NCI-H1694 treated with DMSO at 0.1 percent for 48 hours (cell line): ENCODE measurements around the gene CYP4V2.

Source experiments
- DNase-seq: peaks from one replicate; lab custom pipeline; 2025; lab: John Stamatoyannopoulos, UW

Gene CYP4V2

DNA sequence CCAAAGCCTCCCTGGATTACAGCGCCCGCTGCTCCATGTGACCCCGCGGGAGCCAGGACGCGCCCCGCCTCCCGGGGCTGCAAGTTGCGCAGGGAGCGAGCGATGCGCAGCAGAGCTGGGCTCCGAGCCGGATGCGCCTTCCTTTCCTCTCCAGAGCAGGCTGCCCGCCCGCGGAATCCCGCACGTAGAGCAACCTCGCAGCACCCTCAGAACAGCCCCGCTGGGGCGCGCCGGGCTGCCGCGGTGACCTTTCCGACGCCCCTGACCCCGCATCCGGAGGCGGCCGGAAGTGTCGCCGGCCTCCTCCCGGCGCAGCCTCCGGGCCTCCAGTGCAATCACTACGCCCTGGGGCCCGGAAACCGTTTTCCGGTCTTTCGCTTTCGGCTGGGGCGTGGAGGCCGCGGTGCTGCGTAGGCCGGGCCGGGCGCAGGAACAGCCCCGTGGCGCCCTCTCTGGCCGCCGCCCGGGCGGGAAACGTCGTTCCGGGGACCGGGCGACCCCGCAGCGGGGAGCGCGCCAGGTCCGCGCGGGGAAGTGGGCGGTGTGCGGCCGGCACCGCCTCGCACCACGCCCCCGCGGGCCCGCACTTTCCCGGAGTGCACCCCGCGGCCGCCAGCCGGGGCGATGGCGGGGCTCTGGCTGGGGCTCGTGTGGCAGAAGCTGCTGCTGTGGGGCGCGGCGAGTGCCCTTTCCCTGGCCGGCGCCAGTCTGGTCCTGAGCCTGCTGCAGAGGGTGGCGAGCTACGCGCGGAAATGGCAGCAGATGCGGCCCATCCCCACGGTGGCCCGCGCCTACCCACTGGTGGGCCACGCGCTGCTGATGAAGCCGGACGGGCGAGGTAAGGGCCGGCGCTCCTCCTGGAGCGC lies at the start of gene CYP4V2:
TSS of gene CYP4V2 (plus strand) at position 368 of the 866 bp plus-strand sequence. CDS start at position 625, 257 bp downstream.
- no peak for DNase-seq

DNA sequence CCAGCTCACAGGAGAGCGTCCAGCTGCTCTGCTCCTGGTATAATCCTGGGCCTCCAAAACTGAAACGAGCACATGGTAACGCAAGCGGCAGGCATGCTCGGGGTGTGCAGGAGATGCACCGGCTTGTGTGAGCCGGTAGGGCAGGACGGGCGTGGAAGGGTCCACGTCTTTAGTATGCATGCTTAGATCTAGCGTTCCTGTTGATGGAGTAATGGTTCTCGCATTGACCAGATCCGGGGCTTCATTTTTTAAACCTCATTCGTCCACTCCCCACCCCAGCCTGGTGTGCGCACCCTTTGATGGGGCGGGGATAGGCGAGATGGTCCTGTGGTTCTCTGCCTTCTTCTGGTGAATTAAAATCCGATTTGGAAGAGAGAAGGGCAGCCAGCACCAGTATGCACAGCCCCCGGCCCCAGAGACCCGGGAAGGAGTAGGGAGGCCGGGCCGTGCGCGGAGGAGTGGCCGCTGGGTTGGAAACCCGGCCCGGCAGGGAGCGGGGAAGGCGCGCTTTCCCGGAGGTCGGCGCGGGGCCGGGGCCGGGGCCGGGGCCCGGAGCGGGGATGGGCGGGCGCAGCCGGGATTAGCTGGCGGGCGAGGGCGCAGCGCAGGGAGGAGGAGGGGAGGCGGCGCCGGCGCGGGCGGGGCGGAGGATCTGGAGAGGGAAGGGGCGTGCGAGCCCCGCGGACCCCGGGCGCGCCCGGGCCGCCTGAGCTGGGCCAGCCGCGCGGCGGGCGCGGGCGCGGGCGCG lies 47.0 kb upstream of the CYP4V2 start:
- no peak for DNase-seq

DNA sequence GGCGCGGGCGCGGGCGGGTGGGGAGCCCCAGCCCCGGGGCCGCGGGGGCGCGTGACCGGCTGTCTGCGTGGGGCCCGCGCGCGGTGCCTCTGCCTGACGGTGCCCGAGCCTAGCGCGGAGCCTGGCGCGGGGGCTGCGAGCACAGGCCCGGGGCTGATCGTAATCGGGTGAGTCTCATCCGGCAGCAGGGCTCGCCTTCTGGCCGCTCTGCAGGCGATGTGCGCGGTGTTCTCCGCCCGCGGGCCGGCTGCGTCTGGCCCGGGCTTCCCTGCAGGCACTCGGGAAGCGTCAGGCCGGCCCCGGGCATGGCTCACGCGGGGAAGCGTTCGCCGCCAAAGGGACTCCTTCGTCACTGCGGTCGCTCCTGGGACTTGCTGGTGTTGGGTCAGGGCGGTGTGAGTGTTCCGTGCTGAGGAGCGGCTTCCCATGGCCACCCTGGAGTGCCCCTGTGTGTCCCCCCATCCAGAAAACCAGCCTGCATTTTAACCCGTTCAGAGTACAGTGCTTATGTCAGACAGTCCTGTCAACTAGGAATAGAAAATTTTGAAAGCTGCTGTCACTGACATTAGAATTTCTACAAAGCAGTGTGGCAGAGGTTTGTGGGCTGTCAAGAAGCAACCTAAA lies 46.3 kb upstream of the CYP4V2 start:
- no peak for DNase-seq

DNA sequence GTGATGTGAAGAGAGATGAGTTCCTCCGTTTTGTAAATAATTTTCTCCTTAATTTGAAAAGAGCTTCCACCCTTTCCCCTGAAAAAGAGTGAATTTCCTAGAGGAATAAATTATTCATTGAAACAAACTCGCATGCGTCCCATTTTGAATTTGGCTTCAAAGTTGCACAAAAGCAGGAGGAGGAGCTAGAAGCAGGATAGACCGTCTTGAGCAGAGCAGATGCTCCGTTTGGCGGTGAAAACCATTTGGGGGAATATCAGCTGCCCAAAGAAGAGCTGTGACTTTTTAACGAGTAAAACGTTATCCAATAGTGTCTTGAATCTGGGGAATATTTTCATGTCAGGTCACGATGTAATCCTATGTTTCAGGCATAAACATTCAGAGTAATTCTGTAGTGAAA lies 44.9 kb upstream of the CYP4V2 start:
- DNase-seq = no peak

DNA sequence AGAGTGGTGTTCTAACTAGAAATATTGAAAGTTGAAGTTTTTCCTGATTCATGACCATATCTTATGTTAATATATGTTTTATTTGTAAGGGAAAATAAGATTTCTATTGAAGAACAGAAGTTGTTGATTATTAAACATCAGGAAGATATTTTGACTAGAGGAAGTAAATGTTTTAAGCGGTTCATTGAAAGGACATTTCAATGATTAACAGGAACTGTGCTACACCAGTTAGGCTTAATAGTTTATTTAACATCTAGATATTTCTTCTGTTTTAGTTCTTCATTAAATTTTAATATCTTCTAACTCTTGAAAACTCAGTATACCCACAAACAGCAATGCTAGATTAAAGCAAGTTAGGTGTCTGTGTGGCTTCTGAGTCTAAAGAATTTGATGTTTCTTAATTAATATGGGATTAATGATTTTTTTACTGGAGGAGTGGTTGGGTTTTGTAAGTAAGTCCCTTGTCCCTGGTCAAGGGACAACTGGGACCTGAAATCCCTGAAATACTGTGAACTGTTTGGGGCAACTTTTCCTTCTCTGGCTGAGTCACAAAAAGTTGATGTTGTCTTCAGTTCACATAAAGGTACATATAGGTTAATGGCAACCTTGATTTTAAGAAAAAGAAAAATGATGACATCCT lies 42.9 kb upstream of the CYP4V2 start:
- no peak for DNase-seq

DNA sequence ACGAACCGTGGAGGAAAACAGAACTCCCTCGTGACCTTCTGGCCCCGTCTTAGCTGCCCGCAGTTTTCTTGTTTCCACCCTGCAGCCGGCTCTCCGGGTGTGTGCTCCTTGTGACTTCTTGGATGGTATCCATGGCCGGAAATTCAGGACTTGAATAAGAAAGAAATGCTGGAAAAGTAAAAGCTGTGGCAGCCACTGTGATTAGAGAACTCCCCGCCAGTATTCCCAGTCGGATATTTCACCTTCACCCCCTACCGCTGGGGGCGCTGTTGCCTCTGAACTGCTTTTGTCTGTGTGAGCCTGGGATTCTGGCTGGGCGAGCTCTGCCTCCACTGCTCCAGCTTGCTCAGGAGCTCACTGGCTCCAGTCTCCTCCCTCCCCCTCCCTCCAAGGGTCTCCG lies 41.5 kb upstream of the CYP4V2 start:
- DNase-seq = no peak

DNA sequence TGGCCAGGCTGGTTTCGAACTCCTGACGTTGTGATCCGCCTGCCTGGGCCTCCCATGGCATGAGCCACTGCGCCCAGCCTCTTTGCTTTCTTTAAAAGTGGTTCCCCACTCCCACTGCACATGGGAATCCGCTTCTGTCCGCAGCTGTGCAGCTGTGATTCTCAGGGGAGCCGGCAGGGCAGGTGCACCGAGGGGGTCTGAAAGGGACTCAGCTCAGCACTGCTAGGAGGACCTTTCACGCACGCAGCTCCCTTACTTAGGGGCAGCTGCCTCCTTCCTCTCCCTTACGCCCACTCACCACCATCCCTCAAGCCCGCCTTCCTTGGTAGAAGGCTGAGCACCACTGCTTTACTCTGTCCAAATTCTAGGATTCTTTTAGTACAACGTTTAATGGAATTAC lies 40.4 kb upstream of the CYP4V2 start:
- no peak for DNase-seq

DNA sequence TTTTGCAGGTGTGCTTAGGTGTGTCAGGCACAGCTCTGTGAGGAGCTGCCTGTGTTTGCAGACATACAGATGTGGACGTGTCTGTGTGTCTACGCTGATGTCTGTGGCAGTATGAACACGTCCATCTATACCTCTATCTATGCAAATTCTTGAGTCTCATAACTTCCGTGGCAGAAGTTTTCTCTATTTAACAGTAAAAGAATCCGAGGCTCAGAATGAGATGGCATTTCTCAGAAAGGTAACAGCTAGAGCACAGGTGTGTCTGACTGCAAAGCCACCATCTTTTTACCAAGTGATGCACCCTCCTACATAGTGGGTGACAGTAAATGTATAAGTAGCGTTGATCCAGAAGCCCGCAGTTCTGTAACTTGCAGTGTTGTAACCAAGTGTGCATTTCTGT lies 39.9 kb upstream of the CYP4V2 start:
- DNase-seq = no peak

DNA sequence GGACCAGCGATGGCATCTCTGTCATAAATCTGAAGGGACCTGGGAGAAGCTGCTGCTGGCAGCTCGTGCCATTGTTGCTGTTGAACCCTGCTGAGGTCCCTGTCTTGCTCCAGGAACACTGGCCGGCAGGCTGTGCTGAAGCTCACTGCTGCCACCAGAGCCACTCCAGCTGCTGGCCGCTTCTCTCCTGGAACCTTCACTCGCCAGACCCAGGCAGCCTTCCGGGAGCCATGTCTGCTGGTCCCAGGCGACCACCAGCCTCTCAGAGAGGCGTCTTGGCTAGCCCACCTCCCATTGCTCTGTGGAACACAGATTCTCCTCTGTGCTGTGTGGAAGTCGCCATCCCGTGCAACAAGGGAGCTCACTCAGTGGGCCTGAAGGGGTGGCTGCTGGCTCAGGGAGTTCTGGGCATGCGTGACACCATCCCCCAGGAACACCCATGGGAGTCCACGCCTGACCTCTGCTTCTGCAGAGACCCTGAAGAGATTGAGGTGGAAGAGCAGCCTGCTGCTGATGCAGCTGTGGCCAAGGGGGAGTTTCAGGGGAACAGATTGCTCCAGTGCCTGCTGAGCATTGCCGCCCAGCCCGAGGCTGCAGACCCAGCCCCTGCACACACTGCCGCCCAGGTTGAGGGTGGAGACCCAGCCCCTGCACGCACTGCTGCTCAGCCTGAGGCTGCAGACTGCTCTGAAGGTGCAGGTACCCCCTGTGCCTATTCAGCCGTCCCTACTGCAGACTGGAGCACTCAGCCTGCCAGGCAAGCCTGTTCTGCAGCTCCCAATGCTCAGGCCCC lies 33.1 kb upstream of the CYP4V2 start:
- no peak for DNase-seq

DNA sequence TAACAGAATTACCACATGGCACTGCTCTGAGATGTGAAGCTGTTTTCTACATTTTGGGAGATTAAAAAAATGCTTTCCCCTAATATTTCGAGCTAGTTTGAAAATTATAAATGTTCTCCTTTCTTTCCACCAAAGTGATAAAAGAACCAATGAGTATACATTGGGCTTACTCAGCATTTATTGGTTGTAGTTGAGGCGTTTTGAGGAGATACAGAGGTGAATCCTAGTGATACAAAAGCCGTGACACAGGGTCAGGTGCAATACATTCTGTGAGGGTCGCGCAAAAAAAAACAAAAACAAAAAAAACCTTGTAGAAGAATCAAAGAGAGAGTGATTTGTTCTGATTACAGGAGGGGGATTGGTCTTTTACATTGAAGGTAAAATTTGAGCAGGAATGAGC lies 32.4 kb upstream of the CYP4V2 start:
- DNase-seq = no peak

DNA sequence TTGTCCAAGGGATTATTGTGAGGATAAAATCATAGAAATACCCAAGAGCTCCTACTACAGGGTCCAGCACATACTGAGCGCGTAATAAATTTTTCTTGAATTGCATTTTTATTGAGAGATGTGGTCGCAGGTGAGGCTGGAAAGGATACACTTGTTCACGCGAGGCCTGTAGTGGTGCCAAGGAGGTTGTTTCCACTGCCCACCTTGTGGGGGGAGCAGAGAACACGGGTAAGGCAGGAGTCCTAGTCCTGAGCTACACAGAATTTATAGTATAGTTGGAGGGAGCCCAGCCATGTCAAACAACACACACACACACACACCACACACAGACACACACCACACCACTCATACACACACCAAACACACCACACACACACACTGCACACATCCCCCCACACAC lies 31.8 kb upstream of the CYP4V2 start:
- DNase-seq = no peak

DNA sequence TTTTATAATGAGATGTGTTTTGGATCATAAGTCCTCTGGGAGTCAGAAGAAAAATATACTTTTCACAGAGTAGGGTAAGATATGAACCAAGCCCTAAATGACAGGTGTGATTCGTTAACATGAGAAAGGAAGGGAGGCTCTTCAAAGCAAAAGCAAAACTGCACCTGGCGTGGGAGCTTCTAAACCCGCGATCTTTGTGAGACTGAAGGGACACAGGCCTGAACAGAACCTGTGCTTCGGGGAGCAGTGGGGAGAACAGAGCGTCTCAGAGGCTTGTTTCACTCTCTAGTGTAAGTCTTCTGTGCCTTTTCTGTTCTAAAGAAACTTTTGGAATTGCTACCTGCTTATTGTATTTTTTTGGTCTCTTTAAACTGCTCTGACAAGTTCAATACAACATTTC lies 30.2 kb upstream of the CYP4V2 start:
- DNase-seq = no peak

DNA sequence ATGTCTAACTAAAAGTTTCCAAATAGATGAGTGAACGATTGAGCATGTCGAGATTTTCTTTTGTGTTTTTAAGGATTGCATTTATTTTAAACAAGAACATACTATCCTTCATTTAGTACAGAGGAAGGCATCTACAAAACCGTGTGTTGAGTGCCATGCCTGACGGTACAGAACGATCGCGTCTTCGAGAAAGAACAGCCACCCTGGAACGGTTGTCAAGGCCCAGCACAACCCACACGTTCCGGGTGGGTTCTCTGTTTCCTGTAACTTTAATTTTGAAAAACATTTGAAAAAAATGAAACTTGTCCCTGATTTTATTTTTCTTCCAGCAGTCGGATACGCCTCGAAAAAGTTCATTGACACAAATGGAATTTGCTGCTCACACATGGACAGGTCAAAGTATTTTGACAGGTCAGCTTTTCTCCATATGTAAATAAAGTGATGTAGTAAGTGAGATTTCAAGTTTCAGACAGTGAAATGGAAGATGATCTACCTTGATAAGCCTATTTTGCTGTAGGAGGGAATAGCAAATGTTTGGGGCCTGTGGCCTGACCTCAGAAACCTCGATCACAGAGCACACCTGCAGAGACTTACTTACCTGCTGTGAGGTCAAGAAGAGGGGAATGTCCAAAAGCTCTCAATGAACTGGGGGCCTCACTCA lies 24.4 kb upstream of the CYP4V2 start:
- DNase-seq = no peak

DNA sequence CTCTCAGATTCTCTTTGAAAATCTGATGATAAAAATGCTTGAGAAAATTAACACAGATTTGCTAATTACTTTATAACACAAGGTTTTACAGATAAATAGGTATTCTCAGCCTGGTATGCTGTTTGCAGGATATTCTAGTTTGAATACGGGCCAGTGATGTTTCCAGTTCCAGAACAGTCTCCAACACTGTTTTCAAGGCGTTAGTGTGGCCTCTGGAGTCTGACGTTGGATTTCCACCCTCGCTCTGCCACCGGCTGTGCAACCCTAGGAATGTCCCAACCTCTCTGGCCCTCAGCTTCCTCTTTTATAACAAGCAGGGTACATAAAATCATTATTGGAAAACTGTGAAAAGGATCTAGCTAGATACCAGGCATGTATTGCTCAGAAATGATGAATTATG lies 23.8 kb upstream of the CYP4V2 start:
- no peak for DNase-seq

DNA sequence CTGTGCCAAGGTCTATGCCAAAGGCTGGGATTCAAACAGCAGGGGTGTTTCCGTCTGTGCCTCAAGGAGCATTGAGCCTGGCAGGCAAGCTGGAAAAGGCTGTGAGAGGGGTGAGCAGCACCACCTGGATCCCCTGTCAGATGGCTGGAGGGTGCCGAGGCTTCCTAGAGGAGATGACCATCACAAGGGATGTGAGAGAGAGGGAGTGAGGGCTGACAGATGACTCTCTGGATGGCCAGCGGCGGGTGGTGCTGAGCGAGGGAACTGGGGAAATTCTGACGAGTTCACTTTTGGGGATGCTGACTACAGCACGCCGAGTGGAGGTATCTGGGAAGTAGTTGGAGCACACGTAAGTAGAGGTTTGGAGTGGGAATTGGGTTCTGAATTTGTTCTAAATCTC lies 22.6 kb upstream of the CYP4V2 start:
- no peak for DNase-seq

DNA sequence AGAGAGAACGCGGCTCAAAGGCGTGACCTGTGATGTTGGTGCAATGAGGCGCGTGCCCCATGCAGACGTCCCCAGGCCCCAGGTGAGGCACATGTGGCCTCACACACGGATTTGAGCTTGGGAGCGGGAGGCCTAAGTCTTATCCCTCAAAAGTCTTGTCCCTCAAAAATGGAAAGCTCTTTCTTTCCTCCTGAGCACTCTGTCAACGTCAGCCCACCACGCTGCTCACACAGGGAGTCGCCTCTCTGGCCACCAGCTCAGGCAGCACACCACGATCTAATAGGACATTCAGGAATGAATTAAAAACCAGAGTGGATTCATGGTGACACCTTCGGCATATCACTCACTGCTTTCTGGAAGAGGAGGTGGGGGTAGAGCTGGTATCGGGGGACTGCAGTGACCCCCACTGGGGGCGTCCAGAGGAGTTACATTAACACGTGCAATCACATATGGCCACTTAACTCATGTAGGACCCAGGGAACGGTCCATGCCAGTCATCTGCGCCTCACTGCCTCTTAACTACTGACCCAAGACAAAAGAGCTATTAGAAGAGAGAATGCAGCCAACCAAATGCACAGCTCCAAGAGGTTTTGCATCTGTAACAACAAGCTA lies 21.9 kb upstream of the CYP4V2 start:
- DNase-seq = no peak

DNA sequence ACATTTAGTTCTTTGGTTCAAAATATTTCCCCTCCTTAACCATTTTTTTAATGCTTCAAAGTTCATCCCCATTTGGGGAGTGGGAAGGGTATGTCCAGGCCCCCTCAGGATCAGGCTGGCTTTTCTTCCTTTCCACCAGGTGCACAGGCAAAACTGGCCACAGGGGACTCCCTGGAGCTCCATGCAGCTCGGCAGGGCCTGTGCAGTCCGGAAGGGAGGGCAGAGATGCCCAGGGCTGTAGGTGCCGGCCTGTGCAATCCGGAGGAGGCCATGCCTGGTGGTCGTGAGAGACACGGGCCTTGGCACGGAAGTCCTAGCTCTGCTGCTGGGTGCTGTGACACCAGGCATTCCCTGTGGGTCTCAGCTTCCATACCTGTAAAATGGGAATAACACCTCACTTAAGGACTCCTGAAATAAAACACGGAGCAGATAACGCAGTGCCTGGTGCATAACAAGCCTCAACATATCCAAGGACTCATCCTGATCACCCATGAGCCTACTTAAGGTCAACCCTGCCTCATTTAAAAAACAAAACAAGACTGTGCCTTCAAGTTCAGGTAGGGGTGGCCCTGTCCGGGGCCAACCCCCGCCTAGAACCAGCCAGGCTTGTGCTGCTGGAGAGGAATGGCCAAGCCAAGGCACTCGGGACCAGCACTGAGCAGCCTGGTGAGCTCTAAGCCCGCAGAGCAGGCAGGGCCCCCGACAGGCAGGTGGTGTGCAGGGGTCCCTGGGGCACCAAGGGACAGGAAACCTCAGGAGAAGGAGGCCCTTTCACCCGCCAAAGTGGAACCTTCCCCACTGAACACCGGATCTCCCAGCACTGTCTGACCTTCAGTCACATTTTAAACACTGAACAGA lies 21.2 kb upstream of the CYP4V2 start:
- no peak for DNase-seq

DNA sequence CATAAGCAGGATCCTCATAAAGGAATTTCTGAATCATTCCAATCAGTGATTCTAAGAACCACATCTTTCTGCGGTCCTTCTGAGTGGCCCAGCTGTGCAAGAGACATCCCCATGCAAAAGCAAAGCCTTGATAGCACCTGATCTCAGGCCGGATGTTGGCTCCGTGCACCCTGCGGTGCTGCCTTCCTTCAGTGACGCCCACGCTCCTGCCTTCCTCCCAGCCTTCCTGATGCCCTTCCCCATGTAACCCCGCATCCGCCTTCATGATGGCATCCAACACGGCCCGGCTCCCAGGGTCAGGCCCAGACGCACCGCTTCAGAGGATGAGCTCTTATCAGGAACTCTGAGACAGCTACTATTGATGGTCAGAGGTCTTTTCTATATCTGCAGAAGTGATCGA lies 20.4 kb upstream of the CYP4V2 start:
- DNase-seq = no peak

DNA sequence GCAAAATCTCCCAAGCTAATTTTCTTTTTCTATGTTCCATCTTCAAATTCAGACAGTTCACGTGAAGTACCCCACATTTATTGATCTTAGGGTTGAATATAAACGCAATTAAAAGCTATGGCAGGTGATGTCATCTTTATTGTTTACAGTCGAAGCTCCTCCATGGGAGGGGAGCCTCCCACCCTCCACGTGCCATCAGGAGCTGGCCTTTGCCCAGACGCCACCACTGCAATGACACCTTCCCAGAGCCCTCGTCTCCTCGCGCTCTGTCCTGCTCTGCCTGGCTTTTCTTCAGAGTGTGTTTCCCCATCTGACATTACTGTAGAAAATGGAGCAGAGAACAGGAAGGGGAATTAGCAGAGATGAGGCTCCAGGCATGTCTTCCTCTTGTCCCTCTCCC lies 18.8 kb upstream of the CYP4V2 start:
- DNase-seq = no peak

DNA sequence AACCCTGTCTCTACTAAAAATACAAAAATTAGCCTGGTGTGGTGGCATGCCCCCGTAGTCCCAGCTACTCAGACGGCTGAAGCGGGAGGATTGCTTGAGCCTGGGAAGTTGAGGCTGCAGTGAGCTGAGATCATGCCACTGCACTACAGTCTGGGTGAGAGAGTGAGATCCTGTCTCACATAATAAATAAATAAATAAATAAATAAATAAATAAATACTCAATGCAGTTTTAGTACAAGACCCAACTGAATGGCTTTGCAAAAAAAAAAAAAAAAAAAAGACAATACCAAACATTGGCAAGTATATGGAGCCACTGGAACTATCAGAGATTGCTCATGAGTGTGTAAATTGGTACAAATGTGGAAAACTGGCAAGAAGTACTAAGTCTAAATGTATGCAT lies 3.3 kb upstream of the CYP4V2 start:
- DNase-seq = no peak
